ENCODE measurements around the gene GINS2. TPM values are rescaled to one million over a fixed set of nuclear protein-coding genes. Genes with fewer than 3 reads are reported as not detected.

The GINS2 gene
- total RNA-seq, 1 experiment from 2014 or later, result 38.0 TPM

DNA sequence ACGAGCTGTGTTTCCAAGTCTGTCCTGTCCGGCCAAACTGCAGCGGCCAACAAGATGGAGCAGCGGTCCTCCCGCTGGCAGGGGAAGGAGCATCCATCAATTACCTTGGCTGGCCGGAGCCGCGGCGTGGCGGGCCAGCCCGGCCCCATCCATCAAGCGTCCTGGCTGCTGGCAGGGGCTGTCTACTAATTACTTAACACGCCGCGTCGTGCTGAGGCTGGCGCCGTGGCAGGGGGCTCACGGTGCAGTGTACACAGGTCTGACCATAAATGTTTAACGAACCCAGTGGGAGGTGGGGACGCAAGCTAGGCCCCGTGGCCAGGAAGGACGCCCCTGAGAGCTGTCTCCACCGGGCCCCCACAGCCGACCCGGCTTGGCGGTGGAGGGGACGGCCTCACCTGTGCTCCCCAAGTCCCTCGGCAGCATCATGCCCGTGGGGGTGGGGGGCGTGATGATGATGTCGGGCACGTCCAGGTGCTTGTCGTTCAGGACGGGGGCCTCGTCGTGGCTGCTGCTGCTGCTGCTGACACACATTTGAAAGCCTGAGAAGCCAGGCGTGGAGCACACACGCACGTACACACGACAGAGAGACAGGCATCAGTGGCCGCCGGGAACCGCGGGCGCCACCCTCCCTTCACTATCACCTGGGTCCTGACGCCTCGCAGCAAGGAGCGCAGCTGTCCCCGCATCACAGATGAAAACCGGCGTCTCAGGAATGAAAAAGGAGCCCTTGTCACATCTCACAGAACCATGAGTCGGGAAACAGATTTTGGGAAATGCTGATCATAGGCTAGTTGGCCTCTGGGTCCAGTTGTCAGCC, 21.2 kb upstream of the GINS2 start (continued):
- TF ChIP-seq, protein P1, sequence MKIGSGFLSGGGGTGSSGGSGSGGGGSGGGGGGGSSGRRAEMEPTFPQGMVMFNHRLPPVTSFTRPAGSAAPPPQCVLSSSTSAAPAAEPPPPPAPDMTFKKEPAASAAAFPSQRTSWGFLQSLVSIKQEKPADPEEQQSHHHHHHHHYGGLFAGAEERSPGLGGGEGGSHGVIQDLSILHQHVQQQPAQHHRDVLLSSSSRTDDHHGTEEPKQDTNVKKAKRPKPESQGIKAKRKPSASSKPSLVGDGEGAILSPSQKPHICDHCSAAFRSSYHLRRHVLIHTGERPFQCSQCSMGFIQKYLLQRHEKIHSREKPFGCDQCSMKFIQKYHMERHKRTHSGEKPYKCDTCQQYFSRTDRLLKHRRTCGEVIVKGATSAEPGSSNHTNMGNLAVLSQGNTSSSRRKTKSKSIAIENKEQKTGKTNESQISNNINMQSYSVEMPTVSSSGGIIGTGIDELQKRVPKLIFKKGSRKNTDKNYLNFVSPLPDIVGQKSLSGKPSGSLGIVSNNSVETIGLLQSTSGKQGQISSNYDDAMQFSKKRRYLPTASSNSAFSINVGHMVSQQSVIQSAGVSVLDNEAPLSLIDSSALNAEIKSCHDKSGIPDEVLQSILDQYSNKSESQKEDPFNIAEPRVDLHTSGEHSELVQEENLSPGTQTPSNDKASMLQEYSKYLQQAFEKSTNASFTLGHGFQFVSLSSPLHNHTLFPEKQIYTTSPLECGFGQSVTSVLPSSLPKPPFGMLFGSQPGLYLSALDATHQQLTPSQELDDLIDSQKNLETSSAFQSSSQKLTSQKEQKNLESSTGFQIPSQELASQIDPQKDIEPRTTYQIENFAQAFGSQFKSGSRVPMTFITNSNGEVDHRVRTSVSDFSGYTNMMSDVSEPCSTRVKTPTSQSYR (CRISPR knock-in tag; IDR thresholded peaks at IDR 0.05), result no peak
- TF ChIP-seq ZNF416 (CRISPR knock-in tag; IDR thresholded peaks at IDR 0.05), result no peak
- TF ChIP-seq FOXJ3 (CRISPR knock-in tag; IDR thresholded peaks at IDR 0.05; ENCODE audit: borderline replicate concordance), result no peak
- TF ChIP-seq CREB1 (CRISPR knock-in tag; IDR thresholded peaks at IDR 0.05), result no peak
- TF ChIP-seq FOXP1 (CRISPR knock-in tag; IDR thresholded peaks at IDR 0.05; ENCODE audit: borderline replicate concordance), result no peak
- TF ChIP-seq ZMAT4 (CRISPR knock-in tag; IDR thresholded peaks at IDR 0.05), result no peak

- peaks cover 14% of the 10 kb centered on the region for H3K36me3 Mint-ChIP-seq
- DNase-seq (ENCODE audit: low spot score) (no peak), ATAC-seq (no peak)
- peaks cover 11% of the 10 kb centered on the region for H3K9me3 Mint-ChIP-seq
- ChIA-PET POLR2A (no interaction called here), CTCF (interaction anchor here (2.9 kb wide), 1 partner anchor 10 kb away, joined by 14 read pairs; no protein-coding TSS in a partner anchor)
- H3K27me3 Mint-ChIP-seq (ENCODE audit: low read depth), result peaks cover 4% of the 10 kb centered on the region; the same call in 1 of the 2 replicates
- TF ChIP-seq SMAD4 (CRISPR knock-in tag; IDR thresholded peaks at IDR 0.05) (no peak), NR3C1 (CRISPR knock-in tag; conservative IDR thresholded peaks at IDR 0.05; ENCODE audit: low read depth) (no peak), PRRX2 (CRISPR knock-in tag; IDR thresholded peaks at IDR 0.05) (no peak), E2F1 (CRISPR knock-in tag; IDR thresholded peaks at IDR 0.05) (no peak), RELA (CRISPR knock-in tag; IDR thresholded peaks at IDR 0.05; ENCODE audit: borderline replicate concordance) (no peak), IRF2 (CRISPR knock-in tag; IDR thresholded peaks at IDR 0.05; ENCODE audit: borderline replicate concordance, low read depth) (no peak), ZNF396 (CRISPR knock-in tag; IDR thresholded peaks at IDR 0.05; ENCODE audit: borderline replicate concordance) (no peak), SMAD3 (CRISPR knock-in tag; IDR thresholded peaks at IDR 0.05; ENCODE audit: borderline replicate concordance) (no peak), RORB (CRISPR knock-in tag; IDR thresholded peaks at IDR 0.05) (no peak), ELF4 (CRISPR knock-in tag; IDR thresholded peaks at IDR 0.05; ENCODE audit: low read depth) (no peak), CREB1 (CRISPR knock-in tag; IDR thresholded peaks at IDR 0.05) (no peak), JUN (CRISPR knock-in tag; IDR thresholded peaks at IDR 0.05) (no peak), ZNF671 (CRISPR knock-in tag; IDR thresholded peaks at IDR 0.05) (no peak)
- TF ChIP-seq, protein P2, sequence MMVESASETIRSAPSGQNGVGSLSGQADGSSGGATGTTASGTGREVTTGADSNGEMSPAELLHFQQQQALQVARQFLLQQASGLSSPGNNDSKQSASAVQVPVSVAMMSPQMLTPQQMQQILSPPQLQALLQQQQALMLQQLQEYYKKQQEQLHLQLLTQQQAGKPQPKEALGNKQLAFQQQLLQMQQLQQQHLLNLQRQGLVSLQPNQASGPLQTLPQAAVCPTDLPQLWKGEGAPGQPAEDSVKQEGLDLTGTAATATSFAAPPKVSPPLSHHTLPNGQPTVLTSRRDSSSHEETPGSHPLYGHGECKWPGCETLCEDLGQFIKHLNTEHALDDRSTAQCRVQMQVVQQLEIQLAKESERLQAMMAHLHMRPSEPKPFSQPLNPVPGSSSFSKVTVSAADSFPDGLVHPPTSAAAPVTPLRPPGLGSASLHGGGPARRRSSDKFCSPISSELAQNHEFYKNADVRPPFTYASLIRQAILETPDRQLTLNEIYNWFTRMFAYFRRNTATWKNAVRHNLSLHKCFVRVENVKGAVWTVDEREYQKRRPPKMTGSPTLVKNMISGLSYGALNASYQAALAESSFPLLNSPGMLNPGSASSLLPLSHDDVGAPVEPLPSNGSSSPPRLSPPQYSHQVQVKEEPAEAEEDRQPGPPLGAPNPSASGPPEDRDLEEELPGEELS (CRISPR knock-in tag; IDR thresholded peaks at IDR 0.05), result no peak
- TF ChIP-seq, protein P3, sequence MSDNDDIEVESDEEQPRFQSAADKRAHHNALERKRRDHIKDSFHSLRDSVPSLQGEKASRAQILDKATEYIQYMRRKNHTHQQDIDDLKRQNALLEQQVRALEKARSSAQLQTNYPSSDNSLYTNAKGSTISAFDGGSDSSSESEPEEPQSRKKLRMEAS (CRISPR knock-in tag; IDR thresholded peaks at IDR 0.05), result no peak
- no peak overlapping the region for H3K27ac Mint-ChIP-seq
- no peak overlapping the region for H3K4me3 Mint-ChIP-seq
- H3K4me1 Mint-ChIP-seq, result peaks cover 4% of the 10 kb centered on the region
Observed at GRCh38 chr16:85708338-85708737, 19.6 kb upstream of the GINS2 start.
